Tibial nerve (tissue), 3 donors: Measurements from ENCODE around the gene LEFTY1.

Experiments used
- POLR2A ChIP-seq, 2 donors: fragments of 450-650 bp; IDR thresholded peaks; one replicate each; pipeline ENCODE4 v1.6.1; 2017; ENCODE audit warnings: antibody characterized with exemption in 2 of 2, mild to moderate bottlenecking in 2 of 2, moderate library complexity in 2 of 2
- TF ChIP-seq, protein P1 (sequence below), 5 experiments: fragments of 200-600 bp in 3 of 5; fragments of 450-650 bp in 2 of 5; sonication (generic) in 3 of 5; IDR thresholded peaks; one replicate each; pipeline ENCODE4 v1.5.1; 2016 to 2019; ENCODE audit warnings: antibody characterized with exemption in 5 of 5, mild to moderate bottlenecking in 3 of 5, moderate library complexity in 2 of 5

DNA sequence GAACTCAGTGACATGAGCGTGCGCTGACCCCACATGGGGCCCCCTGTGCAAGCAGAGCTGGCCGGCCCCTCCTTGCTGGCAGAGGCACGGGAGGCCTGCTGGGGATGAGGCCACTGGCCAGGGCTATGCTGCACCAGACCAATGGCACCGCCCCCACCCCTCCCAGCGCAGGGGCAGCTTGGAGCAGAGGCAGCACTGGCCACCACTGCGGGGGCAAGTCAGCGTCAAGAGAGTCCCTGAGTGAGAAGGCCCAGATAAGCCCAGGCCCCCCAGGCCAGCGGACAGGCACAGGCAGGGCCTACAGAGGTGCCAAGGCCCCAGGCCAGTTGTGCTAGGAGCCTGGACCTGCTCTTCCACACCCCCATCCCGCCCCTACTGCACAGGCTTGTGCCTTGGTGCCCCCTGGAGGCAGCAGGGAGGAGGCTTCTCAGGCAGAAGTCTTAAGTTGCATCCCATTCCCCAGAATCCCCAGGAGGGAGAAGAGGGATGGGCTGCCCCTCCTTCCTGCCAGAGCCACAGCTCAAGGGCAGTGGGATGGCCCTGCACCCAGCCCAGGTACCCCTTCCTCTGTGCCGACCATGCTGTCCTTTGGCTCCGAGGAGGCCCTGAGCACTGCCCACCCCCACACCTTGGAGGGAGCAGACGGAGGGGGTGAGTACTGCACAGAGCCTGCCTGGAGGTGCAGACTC, 43.2 kb downstream of the LEFTY1 start:
- TF ChIP-seq, protein P1, sequence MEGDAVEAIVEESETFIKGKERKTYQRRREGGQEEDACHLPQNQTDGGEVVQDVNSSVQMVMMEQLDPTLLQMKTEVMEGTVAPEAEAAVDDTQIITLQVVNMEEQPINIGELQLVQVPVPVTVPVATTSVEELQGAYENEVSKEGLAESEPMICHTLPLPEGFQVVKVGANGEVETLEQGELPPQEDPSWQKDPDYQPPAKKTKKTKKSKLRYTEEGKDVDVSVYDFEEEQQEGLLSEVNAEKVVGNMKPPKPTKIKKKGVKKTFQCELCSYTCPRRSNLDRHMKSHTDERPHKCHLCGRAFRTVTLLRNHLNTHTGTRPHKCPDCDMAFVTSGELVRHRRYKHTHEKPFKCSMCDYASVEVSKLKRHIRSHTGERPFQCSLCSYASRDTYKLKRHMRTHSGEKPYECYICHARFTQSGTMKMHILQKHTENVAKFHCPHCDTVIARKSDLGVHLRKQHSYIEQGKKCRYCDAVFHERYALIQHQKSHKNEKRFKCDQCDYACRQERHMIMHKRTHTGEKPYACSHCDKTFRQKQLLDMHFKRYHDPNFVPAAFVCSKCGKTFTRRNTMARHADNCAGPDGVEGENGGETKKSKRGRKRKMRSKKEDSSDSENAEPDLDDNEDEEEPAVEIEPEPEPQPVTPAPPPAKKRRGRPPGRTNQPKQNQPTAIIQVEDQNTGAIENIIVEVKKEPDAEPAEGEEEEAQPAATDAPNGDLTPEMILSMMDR (IDR thresholded peaks at IDR 0.05), result peak; percentile 38 to 88 (median 65)
- TF ChIP-seq POLR2A (IDR thresholded peaks at IDR 0.05), result no peak
